OCI-LY7 (cell line): ENCODE measurements around the gene KDM3A.

Source experiments
- EZH2phosphoT487 ChIP-seq: fragments of 200-600 bp; sonication (generic); IDR thresholded peaks from 2 replicates; pipeline ENCODE4 v1.6.1; 2018; ENCODE audit warnings: low read depth, borderline replicate concordance, mild to moderate bottlenecking, mixed run types, antibody characterized with exemption, low read length, moderate library complexity, mixed read lengths
- TF ChIP-seq, protein P1 (sequence below): fragments of 200-600 bp; sonication (generic); conservative IDR thresholded peaks from 2 replicates; pipeline ENCODE4 v1.5.1; 2014; ENCODE audit warnings: mild to moderate bottlenecking, antibody characterized with exemption, low read length, moderate library complexity, mixed read lengths

DNA sequence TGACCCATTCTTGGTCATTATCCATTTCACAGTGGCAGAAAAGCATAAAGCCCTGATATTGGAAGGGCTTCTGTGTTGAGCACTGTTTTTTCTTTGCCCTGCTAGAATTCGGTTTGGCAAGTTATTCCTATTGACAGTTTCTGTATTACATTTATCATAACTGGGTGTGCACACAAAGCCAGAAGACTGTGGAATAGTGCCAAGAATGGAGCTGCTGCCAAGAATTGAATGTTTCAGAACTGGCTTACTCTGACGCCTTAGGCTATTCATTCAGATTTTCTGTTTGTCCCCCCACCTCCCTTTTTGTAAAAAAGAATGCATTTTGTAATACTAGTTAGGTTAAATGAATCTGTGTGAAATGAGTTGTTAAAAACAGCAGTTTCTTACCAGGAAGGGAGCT lies 12.7 kb downstream of the KDM3A start:
- TF ChIP-seq, protein P1, sequence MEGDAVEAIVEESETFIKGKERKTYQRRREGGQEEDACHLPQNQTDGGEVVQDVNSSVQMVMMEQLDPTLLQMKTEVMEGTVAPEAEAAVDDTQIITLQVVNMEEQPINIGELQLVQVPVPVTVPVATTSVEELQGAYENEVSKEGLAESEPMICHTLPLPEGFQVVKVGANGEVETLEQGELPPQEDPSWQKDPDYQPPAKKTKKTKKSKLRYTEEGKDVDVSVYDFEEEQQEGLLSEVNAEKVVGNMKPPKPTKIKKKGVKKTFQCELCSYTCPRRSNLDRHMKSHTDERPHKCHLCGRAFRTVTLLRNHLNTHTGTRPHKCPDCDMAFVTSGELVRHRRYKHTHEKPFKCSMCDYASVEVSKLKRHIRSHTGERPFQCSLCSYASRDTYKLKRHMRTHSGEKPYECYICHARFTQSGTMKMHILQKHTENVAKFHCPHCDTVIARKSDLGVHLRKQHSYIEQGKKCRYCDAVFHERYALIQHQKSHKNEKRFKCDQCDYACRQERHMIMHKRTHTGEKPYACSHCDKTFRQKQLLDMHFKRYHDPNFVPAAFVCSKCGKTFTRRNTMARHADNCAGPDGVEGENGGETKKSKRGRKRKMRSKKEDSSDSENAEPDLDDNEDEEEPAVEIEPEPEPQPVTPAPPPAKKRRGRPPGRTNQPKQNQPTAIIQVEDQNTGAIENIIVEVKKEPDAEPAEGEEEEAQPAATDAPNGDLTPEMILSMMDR = no peak
- no peak for TF ChIP-seq EZH2phosphoT487
